H9 (cell line): ENCODE measurements around the gene OR8J1. TPM values are rescaled to one million over a fixed set of nuclear protein-coding genes. Genes with fewer than 3 reads are reported as not detected.

Experiments
- DNase-seq: peaks from one replicate; pipeline ENCODE4 v3.0.0-alpha.2; 2017
- H2AFZ ChIP-seq: one replicate; pipeline ENCODE4 v1.6.1; 2013; ENCODE audit warnings: mild to moderate bottlenecking, low read length, control low read depth, moderate library complexity
- H2AK5ac ChIP-seq: 2 replicates; pipeline ENCODE4 v1.6.1; 2013; ENCODE audit warnings: low read length, control low read depth, mixed read lengths; ENCODE audit not compliant: insufficient read length
- H2BK120ac ChIP-seq: one replicate; pipeline ENCODE4 v1.6.1; 2013; ENCODE audit warnings: low read depth, mild to moderate bottlenecking, low read length, control low read depth, inconsistent platforms; ENCODE audit not compliant: poor library complexity, severe bottlenecking
- H2BK12ac ChIP-seq: 2 replicates; pipeline ENCODE4 v1.6.1; 2013; ENCODE audit warnings: low read length, control low read depth, mixed read lengths, low read depth; ENCODE audit not compliant: insufficient read length
- H2BK15ac ChIP-seq: 2 replicates; pipeline ENCODE4 v1.6.1; 2013; ENCODE audit warnings: low read depth, low read length, control low read depth
- H2BK20ac ChIP-seq: one replicate; pipeline ENCODE4 v1.6.1; 2013; ENCODE audit warnings: low read depth, mild to moderate bottlenecking, low read length, control low read depth, inconsistent platforms; ENCODE audit not compliant: poor library complexity, severe bottlenecking
- H2BK5ac ChIP-seq: 2 replicates; pipeline ENCODE4 v1.6.1; 2013; ENCODE audit warnings: low read length, control low read depth, mixed read lengths; ENCODE audit not compliant: insufficient read length
- H3K14ac ChIP-seq: 2 replicates; pipeline ENCODE4 v1.6.1; 2013; ENCODE audit warnings: low read length, control low read depth; ENCODE audit not compliant: insufficient read depth
- H3K18ac ChIP-seq: 2 replicates; pipeline ENCODE4 v1.6.1; 2013; ENCODE audit warnings: low read depth, mild to moderate bottlenecking, mixed read lengths, low read length, control low read depth; ENCODE audit not compliant: insufficient read length
- H3K23ac ChIP-seq: 2 replicates; pipeline ENCODE4 v1.6.1; 2013; ENCODE audit warnings: low read length, control low read depth, mixed read lengths, low read depth; ENCODE audit not compliant: insufficient read length
- H3K23me2 ChIP-seq: 2 replicates; pipeline ENCODE4 v1.6.1; 2013; ENCODE audit warnings: low read depth, mild to moderate bottlenecking, mixed read lengths, low read length, control low read depth; ENCODE audit not compliant: insufficient read length, poor library complexity, severe bottlenecking
- H3K27ac ChIP-seq: 2 replicates; pipeline ENCODE4 v1.5.1; 2013; ENCODE audit warnings: low read length, control low read depth, mixed read lengths, low read depth; ENCODE audit not compliant: insufficient read length
- H3K27me3 ChIP-seq: 2 replicates; pipeline ENCODE4 v1.6.1; 2013; ENCODE audit warnings: low read length, control low read depth, inconsistent platforms; ENCODE audit not compliant: insufficient read depth
- H3K4ac ChIP-seq: 2 replicates; pipeline ENCODE4 v1.6.1; 2013; ENCODE audit warnings: low read depth, mild to moderate bottlenecking, control low read depth, inconsistent platforms, low read length, moderate library complexity
- H3K4me1 ChIP-seq: 2 replicates; pipeline ENCODE4 v1.6.1; 2013; ENCODE audit warnings: low read length, control low read depth, inconsistent platforms; ENCODE audit not compliant: insufficient read depth
- H3K4me2 ChIP-seq: 2 replicates; pipeline ENCODE4 v1.6.1; 2013; ENCODE audit warnings: low read length, control low read depth, mixed read lengths; ENCODE audit not compliant: insufficient read length, insufficient read depth
- H3K56ac ChIP-seq: 2 replicates; pipeline ENCODE4 v1.6.1; 2013; ENCODE audit warnings: low read depth, mild to moderate bottlenecking, mixed read lengths, low read length, control low read depth; ENCODE audit not compliant: insufficient read length
- H3K79me1 ChIP-seq: 2 replicates; pipeline ENCODE4 v1.6.1; 2013; ENCODE audit warnings: low read depth, mild to moderate bottlenecking, moderate library complexity, low read length, control low read depth, inconsistent platforms; ENCODE audit not compliant: insufficient read depth, poor library complexity, severe bottlenecking
- H3K79me2 ChIP-seq: 2 replicates; pipeline ENCODE4 v1.6.1; 2013; ENCODE audit warnings: low read length, control low read depth, inconsistent platforms; ENCODE audit not compliant: insufficient read depth
- H3K9ac ChIP-seq: 2 replicates; pipeline ENCODE4 v1.6.1; 2013; ENCODE audit warnings: low read length, control low read depth, mixed read lengths; ENCODE audit not compliant: insufficient read length; ENCODE audit errors: extremely low read depth
- H3K9me3 ChIP-seq: one replicate; pipeline ENCODE4 v1.6.1; 2013; ENCODE audit warnings: low read depth, low read length, inconsistent platforms; ENCODE audit not compliant: control insufficient read depth
- H3T11ph ChIP-seq: one replicate; pipeline ENCODE4 v1.6.1; 2013; ENCODE audit warnings: mild to moderate bottlenecking, low read length, control low read depth, inconsistent platforms
- H4K20me1 ChIP-seq: one replicate; pipeline ENCODE4 v1.6.1; 2013; ENCODE audit not compliant: control insufficient read depth, insufficient read length, insufficient read depth
- H4K5ac ChIP-seq: 2 replicates; pipeline ENCODE4 v1.6.1; 2013; ENCODE audit warnings: low read depth, mild to moderate bottlenecking, mixed read lengths, low read length, control low read depth; ENCODE audit not compliant: insufficient read length
- H4K8ac ChIP-seq: replicated peaks from 2 replicates; pipeline ENCODE4 v1.6.1; 2013; ENCODE audit warnings: low read length, control low read depth, mixed read lengths, low read depth; ENCODE audit not compliant: insufficient read length
- H4K91ac ChIP-seq: 2 replicates; pipeline ENCODE4 v1.6.1; 2013; ENCODE audit warnings: low read depth, mild to moderate bottlenecking, moderate library complexity, mixed read lengths, low read length, control low read depth; ENCODE audit not compliant: insufficient read length
- H3K27ac Mint-ChIP-seq, 3 experiments: 2 replicates in 2 of 3; 3 replicates in 1 of 3; pipeline ENCODE4 v1.8.0; 2020 to 2021; ENCODE audit warnings: mixed read lengths in 3 of 3, mild to moderate bottlenecking in 1 of 3, moderate library complexity in 1 of 3
- H3K27me3 Mint-ChIP-seq: 2 replicates; pipeline ENCODE4 v1.8.0; 2021; ENCODE audit warnings: low read depth, mild to moderate bottlenecking, moderate library complexity, mixed read lengths
- H3K36me3 Mint-ChIP-seq, 3 experiments: 2 replicates in 2 of 3; 3 replicates in 1 of 3; pipeline ENCODE4 v1.8.0; 2020 to 2021; ENCODE audit warnings: low read depth in 3 of 3, mixed read lengths in 3 of 3; ENCODE audit not compliant: insufficient read depth in 1 of 3
- H3K4me1 Mint-ChIP-seq, 2 experiments: 2 replicates each; pipeline ENCODE4 v1.8.0; 2020; ENCODE audit warnings: mixed read lengths in 2 of 2
- H3K4me3 Mint-ChIP-seq, 2 experiments: 2 replicates in 1 of 2; 3 replicates in 1 of 2; pipeline ENCODE4 v1.8.0; 2020 to 2021; ENCODE audit warnings: mild to moderate bottlenecking in 2 of 2, mixed read lengths in 2 of 2, moderate library complexity in 1 of 2
- H3K9me3 Mint-ChIP-seq, 2 experiments: 2 replicates in 1 of 2; 3 replicates in 1 of 2; pipeline ENCODE4 v1.8.0; 2020; ENCODE audit warnings: mild to moderate bottlenecking in 2 of 2, mixed read lengths in 2 of 2, moderate library complexity in 1 of 2
- WGBS: extraction: QIAGEN DNeasy Blood & Tissue Kit; methylation state at CpG from one replicate; pipeline ENCODE4 v1.1.7; 2013; ENCODE audit warnings: missing lambda C conversion rate, low lambda C conversion rate, mixed read lengths; ENCODE audit not compliant: insufficient read length; ENCODE audit errors: extremely low coverage; 5-methylcytosine and 5-hydroxymethylcytosine counted together
- total RNA-seq: library from RNA; stranded (reverse); gene quantifications from 2 replicates; pipeline ENCODE4 v1.2.1, GENCODE V29; 2021
- TF ChIP-seq, protein P1 (sequence below): fragments of 200-600 bp; sonication (generic); conservative IDR thresholded peaks from 3 replicates; pipeline ENCODE4 v1.8.0; 2021; ENCODE audit warnings: antibody characterized with exemption, mild to moderate bottlenecking

Gene OR8J1
- total RNA-seq, 1 experiment from 2014 or later, result not detected

DNA sequence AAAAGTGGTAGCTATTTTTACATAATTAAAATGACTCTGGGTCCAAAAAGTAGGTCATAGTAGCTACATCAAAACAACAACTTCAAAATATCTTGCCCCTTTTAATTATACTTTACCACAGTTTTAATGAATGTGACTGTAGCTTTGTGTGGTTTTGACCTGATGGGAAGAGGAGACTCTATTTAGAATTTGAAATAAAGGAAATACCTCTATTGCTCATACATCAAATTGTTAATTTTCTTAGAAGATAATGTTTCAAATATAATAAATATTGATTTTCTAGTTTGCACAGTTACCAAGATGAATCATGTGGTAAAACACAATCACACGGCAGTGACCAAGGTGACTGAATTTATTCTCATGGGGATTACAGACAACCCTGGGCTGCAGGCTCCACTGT lies 8.4 kb upstream of the OR8J1 start, which contains the start of gene OR8K1:
Gene OR8K1 (plus strand): TSS at position 301 of the 400 bp plus-strand sequence. CDS start 0 bp downstream, at position 301.
- H4K91ac ChIP-seq, result no peak within 1 kb of the TSS
- Mint-ChIP-seq H3K27ac (no peak within 1 kb of the TSS), H3K9me3 (peaks cover 7 to 20% of the 10 kb centered on the region in 2 experiments; a peak in 3 of 5 replicates), H3K36me3 (no peaks in the 10 kb centered on the region; a peak in 1 of 7 replicates), H3K4me1 (peaks cover 3 to 7% of the 10 kb centered on the region in 2 experiments; a peak in 2 of 4 replicates), H3K27me3 (no peaks in the 10 kb centered on the region), H3K4me3 (no peak within 1 kb of the TSS)
- no peak within 1 kb of the TSS for H3K9ac ChIP-seq
- no peak within 1 kb of the TSS for H4K5ac ChIP-seq
- H3K79me2 ChIP-seq, result no peaks in the 10 kb centered on the region
- H3K23ac ChIP-seq, result no peak within 1 kb of the TSS
- no peak within 1 kb of the TSS for H3K4me2 ChIP-seq
- no peak within 1 kb of the TSS for H3K18ac ChIP-seq
- H3K4ac ChIP-seq, result no peak within 1 kb of the TSS
- H3K27me3 ChIP-seq, result no peaks in the 10 kb centered on the region
- no peak for DNase-seq
- H3T11ph ChIP-seq, result no peak within 1 kb of the TSS
- no peaks in the 10 kb centered on the region for H3K23me2 ChIP-seq
- H4K20me1 ChIP-seq, result no peaks in the 10 kb centered on the region
- no peak within 1 kb of the TSS for H2BK5ac ChIP-seq
- no peak within 1 kb of the TSS for H2BK20ac ChIP-seq
- no peak within 1 kb of the TSS for H3K56ac ChIP-seq
- H3K27ac ChIP-seq, result no peak within 1 kb of the TSS
- WGBS, result no CpG with 5 or more reads among the region's 1 CpG
- no peak within 1 kb of the TSS for H2BK15ac ChIP-seq
- no peaks in the 10 kb centered on the region for H3K9me3 ChIP-seq
- H3K79me1 ChIP-seq, result no peaks in the 10 kb centered on the region
- H3K14ac ChIP-seq, result no peak within 1 kb of the TSS
- H2AFZ ChIP-seq, result no peak within 1 kb of the TSS
- H2BK12ac ChIP-seq, result no peak within 1 kb of the TSS
- H2AK5ac ChIP-seq, result no peak within 1 kb of the TSS
- H2BK120ac ChIP-seq, result no peak within 1 kb of the TSS
- TF ChIP-seq, protein P1, sequence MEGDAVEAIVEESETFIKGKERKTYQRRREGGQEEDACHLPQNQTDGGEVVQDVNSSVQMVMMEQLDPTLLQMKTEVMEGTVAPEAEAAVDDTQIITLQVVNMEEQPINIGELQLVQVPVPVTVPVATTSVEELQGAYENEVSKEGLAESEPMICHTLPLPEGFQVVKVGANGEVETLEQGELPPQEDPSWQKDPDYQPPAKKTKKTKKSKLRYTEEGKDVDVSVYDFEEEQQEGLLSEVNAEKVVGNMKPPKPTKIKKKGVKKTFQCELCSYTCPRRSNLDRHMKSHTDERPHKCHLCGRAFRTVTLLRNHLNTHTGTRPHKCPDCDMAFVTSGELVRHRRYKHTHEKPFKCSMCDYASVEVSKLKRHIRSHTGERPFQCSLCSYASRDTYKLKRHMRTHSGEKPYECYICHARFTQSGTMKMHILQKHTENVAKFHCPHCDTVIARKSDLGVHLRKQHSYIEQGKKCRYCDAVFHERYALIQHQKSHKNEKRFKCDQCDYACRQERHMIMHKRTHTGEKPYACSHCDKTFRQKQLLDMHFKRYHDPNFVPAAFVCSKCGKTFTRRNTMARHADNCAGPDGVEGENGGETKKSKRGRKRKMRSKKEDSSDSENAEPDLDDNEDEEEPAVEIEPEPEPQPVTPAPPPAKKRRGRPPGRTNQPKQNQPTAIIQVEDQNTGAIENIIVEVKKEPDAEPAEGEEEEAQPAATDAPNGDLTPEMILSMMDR, result no peak
- no peaks in the 10 kb centered on the region for H3K4me1 ChIP-seq
- H4K8ac ChIP-seq, result no peak within 1 kb of the TSS
